Epithelial cell of prostate (primary cell): ENCODE results near the gene CTPS1.

Source experiments
- DNase-seq: peaks from one replicate; pipeline ENCODE4 v3.0.0-alpha.2; 2011; ENCODE audit warnings: low read depth, low spot score
- H3K27ac ChIP-seq: fragments of 450-650 bp; 2 replicates; pipeline ENCODE4 v1.5.1; 2017; ENCODE audit warnings: mild to moderate bottlenecking

The CTPS1 gene

DNA sequence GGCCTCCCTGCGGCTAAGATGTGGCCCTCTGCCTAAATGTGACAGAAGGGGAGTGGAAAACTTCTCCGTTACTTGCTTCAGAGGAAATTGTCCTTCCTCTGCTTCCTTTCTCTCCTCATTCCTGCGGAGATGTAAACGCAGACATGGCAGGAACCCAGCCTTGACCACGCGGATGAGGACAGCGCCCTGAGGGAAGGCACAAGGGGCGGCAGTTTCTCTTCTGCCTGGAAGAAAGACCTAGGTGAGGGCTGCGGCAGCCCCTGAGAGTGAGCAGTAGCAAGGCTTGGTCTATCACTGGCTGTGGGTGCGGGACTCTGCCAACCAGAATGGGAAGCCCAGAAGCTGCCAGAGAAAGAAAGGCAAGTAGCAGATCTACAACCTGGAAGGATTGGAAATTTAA, 14.0 kb upstream of the CTPS1 start:
- no peak overlapping the region for H3K27ac ChIP-seq
- no peak for DNase-seq

DNA sequence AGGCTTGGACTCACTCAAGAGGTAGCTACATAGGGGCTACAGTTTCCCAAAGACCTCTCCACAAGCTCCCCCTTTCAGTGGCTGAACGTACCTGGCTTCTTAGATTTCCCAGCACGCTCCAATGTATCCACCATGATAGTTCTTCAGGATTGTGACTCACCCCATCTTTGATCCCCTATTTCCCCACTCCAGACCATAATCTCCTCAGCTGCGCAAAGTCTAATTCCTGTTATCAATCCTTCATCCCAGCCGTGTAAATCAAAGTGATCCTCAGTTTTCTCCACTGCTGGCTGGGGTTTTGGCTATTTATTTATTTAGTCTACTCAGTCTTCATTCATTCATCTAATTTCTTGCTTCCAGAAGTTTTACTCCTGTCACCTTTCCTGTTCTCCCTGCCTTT, 13.1 kb upstream of the CTPS1 start:
- DNase-seq: no peak
- peak overlapping the region; percentile 93 for H3K27ac ChIP-seq

DNA sequence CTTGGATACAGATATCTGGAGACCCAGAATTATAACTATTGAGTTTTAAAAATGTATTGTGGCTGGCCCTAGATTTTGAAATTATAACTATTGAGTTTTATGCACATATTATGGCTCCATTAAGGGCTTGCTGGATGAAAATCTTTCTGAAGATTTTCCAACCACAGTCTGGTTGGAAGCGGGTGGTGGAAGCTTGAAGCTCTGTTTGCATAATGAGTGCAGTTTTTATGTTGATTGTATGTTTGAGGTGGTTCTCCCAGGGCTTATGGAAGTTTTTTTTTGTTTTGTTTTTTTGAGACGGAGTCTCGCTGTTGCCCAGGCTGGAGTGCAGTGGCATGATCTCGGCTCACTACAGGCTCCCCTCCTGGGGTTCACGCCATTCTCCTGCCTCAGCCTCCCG, 10.1 kb upstream of the CTPS1 start:
- H3K27ac ChIP-seq: no peak overlapping the region
- no peak for DNase-seq

DNA sequence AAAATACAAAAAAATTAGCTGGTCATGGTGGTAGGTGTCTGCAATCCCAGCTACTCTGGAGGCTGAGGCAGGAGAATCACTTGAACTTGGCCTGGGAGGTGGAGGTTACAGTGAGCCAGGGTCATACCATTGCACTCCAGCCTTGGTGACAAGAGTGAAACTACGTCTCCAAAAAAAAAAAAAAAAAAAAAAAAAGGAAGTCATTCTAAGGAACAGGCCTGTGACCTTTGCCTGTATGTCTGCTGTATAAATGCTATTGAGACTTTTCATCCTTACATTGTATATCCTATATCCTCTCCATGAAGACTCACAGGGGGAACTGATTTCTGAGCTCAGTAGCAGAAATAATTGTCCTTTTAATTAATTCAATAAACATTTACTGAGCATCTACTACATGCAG, 7.5 kb upstream of the CTPS1 start:
- no peak for DNase-seq
- no peak overlapping the region for H3K27ac ChIP-seq

DNA sequence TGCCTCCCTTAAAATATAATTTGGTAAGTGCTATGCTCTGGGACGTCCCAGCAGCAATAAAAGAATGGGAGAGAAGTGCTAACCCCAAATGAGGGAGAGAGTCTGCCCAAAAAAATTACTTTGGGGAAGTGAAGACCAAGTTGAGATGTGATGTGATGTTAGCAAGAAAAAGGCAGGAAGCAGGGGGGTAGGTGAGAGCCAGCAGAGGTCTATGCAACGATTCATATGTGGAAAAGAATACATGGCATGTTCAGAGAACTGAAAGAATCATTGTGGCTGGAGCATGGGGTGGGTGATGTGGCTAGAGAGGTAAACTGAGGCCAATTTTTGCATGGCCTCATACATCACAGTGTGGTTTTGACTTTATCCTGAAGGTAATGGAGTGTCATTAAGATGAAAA, 5.6 kb upstream of the CTPS1 start:
- DNase-seq: no peak
- no peak overlapping the region for H3K27ac ChIP-seq

DNA sequence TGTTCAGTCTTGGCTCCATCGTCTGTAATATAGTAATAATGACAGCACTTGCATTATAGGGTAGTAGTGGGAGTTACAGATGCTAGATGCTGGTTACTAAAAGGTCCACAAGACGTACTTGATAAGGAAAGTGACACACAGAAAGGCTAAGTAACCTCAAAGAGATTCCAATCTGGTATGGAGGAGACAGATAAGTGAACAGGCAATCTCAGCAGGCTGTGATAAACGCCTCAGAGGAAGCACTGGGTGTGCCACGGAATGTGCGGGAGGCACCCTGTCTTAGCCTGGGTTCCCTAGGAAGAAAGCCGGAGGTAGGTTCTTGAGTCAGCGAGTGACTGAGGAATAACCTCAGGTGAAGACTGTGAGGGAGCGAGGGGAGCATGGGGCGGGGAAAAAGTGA, 4.6 kb upstream of the CTPS1 start:
- no peak overlapping the region for H3K27ac ChIP-seq
- no peak for DNase-seq

DNA sequence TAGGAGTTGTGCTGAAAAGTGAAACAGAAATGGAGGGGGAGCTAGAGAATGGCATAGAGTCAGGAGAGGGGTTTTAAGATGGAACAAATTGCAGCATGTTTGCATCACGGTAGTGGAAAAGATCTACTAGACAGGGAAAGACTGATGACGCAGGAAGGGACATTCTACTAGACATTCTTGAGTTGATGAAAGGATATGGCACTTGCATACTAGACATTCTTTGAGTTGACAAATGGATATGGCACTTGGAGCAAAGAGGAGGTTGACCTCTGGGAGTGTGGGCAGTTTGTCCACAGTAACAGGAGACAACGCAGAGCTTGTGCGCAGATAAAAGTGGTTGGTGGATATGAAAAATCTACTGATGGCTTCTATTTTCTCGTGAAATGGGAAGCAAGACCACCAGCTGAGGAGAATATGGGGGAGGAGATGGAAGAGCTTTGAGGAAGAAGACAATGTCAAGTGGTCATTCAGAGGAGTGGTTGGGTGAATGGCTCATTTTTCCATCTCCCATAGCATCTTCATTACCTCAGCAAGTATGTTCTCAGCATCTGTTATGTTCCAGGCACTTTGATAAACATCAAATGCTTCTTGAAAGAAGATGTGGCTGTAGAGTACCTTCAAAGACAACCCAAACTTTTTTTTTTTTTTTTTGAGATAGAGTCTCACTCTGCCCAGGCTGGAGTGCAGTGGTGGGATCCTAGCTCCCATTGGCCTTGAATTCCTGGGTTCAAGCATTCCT, 2.4 kb upstream of the CTPS1 start:
- H3K27ac ChIP-seq: no peak overlapping the region

DNA sequence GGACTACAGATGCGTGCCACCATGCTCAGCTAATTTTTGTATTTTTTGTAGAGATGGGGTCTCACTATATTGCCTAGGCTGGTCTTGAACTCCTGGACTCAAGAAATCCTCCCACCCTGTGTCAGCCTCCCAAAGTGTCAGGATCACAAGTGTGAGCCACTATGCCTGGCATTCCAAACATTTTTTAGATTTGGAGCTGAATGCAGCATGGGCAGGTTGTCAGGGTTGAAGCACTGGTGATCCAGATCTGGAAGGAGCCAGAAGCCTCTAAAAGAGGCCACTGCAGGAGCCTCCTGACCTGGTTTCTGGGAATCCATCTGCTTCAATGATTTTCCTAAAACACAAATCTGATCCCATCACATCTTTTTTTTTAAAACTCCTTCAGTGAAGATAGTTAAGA, 1.8 kb upstream of the CTPS1 start:
- DNase-seq: no peak
- H3K27ac ChIP-seq: no peak overlapping the region

More for the DNA sequence above, 2.4 kb upstream of the CTPS1 start:
- DNase-seq: no peak

DNA sequence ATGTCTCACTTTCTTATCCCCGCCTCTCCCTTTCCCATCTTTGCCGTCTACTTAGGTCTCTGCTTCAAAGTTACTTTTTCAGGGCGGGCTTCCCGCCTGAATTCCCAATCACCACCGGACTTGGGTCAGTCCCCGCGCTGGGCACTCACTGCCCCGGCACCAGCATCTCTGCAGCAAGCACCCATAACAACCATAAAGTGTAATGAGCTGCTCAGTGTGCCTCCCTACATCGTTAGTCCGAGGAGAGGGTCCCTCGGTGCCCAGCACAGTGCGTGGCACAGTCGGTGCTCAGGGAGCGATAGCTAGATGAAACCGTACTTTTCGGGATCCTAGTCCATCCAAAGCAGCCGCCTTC, 633 bp upstream of the CTPS1 start:
- peak overlapping the region; percentile 86 for H3K27ac ChIP-seq
- no peak for DNase-seq

DNA sequence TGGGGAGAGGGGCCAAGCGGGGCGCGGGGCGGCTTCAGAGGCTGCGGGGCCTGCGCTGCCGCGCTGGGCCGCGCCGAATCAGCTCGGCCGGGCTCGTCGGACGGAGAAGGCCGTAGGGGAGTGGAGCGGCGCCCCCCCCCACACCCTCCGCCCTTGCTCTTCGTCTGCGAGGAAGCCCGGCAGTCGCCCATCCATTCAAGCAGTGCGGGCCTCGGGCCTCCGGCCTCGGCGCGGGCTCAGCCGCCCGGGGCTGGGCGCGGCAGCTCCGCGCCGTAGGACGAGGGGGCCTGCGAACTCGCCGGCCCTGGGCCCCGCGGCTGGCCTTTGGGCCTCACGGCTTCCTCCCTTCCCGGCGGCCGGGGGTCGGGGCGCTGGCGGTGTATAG, 564 bp downstream of the CTPS1 start:
- DNase-seq: no peak
- H3K27ac ChIP-seq: peak overlapping the region; percentile 86

DNA sequence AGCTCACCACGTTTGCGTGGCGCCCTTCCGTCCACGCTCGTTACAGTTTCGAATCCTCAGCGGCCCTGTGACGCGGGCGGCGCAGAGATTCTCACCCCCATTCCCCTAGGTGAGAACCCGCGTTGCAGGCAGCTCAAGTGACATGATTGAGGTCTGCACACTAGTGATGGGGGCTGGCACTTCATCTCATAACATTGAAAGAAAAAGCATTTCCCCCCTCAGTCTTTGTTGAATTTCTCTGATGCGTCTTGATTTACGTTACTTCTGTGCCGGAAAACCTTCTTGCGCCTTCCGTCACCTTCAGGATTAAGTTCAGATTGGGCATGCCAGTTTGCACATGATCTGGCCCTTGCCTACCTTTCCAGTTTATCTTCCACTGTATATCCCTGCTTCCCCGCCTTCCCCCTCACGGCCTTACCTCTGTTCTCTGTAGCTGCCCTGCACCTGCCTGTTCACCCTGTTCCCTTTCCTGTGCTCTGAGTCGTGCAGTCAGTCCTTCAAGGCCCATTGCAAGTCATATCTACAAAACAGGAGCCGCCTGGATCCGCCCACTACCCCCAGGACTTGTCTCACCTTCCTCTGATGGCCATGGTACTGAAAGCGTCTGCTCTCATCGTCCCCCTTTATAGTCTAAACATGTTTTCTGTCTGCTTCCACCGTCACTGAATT, 1.1 kb downstream of the CTPS1 start:
- peak overlapping the region; percentile 86 for H3K27ac ChIP-seq
- peak; percentile 12 for DNase-seq

DNA sequence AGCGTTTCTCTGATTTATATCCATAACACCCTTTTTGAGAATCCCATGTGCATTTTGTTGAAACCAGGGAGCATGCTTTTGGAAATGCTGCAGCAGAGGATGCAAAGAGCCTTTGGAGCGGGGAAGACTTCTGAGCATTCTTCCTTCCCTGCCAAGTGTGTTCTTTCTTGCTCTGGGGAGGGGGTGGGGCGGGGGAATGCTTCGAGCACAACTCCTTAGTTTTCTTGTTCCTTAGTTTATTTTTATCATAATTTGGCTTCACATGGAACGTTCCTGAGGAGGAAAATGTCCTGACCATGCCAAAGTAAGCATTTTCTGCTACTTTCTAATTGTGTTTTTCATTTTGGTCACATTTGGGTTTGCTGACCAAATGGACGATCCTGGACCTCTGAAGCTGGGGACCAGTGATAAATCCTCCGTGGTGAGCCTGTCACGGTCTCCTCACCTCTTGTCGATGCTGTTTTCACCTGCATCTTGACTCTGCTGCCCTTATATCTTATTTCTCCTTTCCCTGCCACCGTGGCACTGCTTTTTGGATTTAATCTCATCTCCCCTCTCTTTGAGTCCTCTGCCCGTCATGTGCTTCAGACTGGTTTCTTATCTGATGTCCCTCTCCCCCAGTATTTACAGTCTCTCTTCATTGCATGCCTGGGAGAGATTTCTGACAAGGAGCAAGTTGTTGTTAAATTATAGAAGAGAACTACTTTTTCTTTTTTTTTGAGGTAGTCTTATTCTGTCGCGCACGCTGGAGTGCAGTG, 2.4 kb downstream of the CTPS1 start:
- peak overlapping the region; percentile 50 for H3K27ac ChIP-seq
- no peak for DNase-seq

DNA sequence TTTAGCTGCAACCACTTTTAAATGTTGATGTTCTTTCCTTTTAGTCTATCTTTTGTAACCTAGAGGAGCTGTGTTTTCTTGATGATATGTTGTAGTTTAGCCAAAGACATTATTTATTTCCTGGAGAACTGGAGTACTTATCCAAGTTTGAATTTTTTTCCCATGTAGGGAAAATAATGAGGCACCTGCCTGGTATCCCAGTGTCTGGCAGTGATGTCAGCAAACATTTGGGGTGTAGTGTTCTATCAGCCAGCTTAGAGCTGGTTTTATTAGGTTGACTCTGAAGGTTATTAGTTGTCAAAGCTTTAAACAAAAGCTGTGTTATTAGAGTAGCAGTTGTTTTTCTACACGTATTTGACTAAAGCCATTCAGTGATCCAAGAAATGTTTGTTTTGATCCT, 3.2 kb downstream of the CTPS1 start:
- no peak for DNase-seq
- peak overlapping the region; percentile 50 for H3K27ac ChIP-seq

DNA sequence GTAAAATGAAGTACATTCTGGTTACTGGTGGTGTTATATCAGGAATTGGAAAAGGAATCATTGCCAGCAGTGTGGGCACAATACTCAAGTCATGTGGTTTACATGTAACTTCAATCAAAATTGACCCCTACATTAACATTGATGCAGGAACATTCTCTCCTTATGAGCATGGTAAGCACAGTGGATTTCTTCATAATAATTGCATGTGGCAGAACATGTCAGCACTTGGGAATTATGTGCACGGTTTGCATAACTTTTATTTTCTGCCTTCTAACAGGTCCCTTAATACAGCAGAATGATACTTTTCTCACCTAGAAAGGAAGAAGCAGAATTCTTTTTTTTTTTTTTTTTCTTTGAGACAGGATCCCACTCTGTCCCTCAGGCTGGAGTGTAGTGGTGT, 3.8 kb downstream of the CTPS1 start:
- peak overlapping the region; percentile 50 for H3K27ac ChIP-seq
- no peak for DNase-seq

DNA sequence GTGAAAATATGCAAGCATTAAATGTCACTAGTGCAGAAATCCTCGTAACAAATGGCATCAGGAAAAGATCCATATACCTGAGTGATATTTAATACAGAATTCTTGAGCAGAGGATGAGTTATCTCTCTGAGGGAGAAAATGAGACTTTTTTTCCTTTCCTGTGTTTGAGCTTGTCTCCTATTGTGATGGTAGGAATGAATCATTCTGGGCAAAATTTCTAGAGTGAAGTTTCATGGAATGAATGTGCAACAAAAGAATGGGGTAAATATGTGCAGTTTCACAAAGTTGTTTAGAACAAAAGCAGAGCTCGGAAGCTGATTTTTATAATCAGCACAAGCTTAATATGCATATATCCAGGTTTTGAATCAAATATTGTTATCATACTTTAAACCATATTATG, 4.6 kb downstream of the CTPS1 start:
- peak overlapping the region; percentile 50 for H3K27ac ChIP-seq
- no peak for DNase-seq

DNA sequence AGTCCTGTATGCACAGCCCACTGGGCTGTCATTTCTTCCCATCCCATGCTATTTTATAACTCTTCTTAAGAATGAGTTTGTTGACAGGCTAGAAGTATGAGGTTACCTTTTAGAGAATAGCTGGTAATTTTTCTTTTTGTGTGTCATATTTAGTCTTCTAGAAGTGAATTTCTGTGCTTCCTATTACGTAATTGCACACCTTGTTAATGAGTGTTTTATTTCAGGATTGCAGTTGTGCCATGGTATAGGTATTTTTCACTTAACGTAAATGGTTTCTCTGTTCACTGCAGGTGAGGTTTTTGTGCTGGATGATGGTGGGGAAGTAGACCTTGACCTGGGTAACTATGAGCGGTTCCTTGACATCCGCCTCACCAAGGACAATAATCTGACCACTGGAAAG, 5.0 kb downstream of the CTPS1 start:
- H3K27ac ChIP-seq: peak overlapping the region; percentile 50
- no peak for DNase-seq

DNA sequence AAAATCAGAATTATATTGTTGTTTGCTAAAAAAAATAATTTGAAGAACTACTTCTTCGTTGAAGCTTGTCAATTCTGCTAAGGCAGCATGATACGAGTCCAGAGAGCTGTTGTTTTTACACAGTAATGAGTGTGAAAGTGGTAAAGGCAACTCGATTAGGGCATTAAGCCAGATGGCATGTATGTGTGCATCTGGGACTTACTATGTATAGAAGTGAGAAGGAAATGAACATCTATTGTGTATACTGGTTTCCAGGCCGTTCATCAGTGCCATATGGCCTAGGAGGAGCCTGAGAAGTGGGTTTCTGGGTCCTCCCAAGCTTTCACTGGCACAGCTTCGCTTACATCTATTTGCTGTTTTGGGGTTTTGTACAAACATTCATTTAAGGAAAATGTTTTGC, 5.7 kb downstream of the CTPS1 start:
- no peak overlapping the region for H3K27ac ChIP-seq
- no peak for DNase-seq

DNA sequence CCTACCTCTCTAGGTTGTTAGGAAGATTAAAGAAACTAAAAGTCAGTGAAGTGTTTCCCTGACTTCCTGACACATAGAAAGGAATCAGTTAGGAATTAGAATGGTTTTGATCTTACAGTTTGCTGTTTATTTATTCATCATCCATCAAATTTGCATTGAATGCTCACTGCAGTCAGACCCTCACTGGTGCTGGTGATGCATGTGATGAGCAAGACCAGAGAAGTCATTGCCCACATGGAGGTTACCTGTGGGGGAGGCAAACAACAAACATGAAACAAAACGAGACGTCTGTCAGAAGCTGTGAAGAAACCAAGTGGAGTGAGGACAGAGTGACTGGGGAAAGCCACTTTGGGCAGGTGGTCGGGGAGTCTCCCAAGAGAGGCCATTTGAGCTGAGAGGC, 6.4 kb downstream of the CTPS1 start:
- no peak for DNase-seq
- no peak overlapping the region for H3K27ac ChIP-seq

DNA sequence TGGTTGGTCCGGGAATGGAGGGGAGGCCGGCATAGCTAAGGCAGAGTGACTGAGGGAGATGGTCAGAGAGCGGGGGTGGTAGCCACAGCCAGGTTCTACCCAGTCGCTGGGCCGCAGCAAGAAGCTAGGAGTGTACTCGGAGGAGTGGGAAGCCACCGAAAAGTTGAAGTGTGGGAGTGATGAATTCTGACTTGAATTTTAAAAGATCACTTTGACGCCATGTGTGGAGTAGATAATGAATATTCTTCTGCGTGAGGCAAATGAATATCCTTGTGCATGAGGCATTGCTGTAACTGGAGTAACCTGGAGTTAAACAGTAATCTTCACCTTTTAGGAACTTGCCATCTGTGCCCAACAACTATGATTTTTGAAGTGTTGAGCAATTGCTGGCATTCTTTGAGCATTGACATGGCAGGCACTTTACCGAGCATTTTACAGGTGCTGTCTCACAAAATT, 6.9 kb downstream of the CTPS1 start:
- no peak for DNase-seq
- H3K27ac ChIP-seq: no peak overlapping the region

DNA sequence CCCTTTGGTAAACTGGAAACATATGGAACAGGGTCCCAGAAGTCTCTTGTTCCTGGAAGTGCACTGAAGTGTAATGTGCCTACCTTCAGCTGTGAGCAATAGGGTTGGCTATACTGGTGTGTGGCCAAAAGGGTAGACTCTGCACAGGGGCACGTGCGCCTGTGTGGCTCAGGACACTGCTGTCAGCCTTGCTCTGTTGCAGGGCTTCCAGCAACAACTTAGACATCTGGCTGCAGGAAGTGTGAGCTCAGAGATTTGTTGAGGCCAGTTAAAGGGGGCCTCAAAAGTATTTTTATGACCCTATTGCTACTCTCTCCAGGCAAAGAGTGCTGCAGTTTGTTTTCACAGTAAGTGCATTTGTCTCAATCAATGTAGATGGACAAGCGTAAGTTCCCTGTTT, 7.5 kb downstream of the CTPS1 start:
- no peak overlapping the region for H3K27ac ChIP-seq
- DNase-seq: no peak

DNA sequence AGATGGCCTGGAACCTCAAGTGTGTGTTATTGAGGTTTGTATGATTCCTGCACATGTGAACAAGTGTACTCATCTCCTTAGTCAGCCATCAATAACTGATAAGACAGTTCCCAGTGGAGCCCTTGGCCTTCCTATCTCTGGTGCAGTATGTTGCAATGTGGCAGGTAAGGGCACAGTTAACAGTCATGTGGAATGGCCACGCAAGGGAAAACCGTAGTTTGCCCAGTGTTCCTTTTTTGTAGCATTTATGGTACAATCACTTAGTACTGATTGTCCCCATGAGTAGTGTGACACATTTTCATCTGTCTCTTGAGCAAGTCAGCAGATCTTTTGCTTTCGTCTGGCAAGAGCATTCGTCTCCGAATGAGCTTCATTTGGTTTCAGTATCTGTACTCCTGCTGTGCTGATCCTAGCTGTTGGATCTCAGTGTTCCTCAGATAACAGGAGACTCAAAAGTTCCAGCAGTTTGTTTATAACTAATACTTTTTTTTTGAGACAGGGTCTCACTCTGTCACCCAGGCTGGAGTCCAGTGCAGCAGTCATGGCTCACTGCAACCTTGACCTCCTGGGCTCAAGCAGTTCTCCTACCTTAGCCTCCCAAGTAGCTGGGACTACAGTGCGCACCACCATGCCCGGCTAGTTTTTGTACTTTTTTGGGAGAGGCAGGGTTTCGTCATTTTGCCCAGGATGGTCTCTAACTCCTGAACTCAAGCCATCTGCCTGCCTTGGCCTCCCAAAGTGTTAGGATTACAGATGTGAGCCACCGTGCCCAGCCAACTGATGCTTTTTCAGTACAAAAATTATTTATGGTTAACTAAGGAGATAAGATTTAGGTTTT, 8.2 kb downstream of the CTPS1 start:
- H3K27ac ChIP-seq: no peak overlapping the region
- DNase-seq: no peak
